HepG2 (cell line): ENCODE measurements around the gene SUSD6. TPM values are rescaled to one million over a fixed set of nuclear protein-coding genes. Genes with fewer than 3 reads are reported as not detected.

ENCODE experiments used
- ATAC-seq: fragments of 200-7000 bp; cut with Tn5 transposase; 3 replicates; pipeline ENCODE4 v1.9.1; 2020; ENCODE audit warnings: mild to moderate bottlenecking, moderate library complexity
- BruUV-seq: library from RNA; stranded (reverse); fragments of 400-500 nt; replicated peaks from 2 replicates; lab custom pipeline; 2021; lab: Mats Ljungman, UMichigan
- CTCF ChIA-PET: fragments of 300-600 bp; formaldehyde crosslinking; extraction: SDS; loops from one replicate; lab custom pipeline; 2021; ENCODE audit warnings: low total read pairs, inconsistent platforms, low intra/inter-chr PET ratio; lab: Yijun Ruan, JAX
- POLR2A ChIA-PET: fragments of 350-600 bp; sonication (Branson Sonifier 250); formaldehyde crosslinking; loops from one replicate; lab custom pipeline; 2020; ENCODE audit warnings: antibody characterized with exemption, inconsistent platforms; lab: Yijun Ruan, JAX
- DNase-seq: peaks from one replicate; pipeline ENCODE4 v3.0.0-alpha.2; 2015; ENCODE audit warnings: low spot score
- FAIRE-seq: peaks from 3 replicates; lab custom pipeline; 2011; peaks lifted over from hg19 to GRCh38; lab: Jason Lieb, UNC
- H2AFZ ChIP-seq: one replicate; pipeline ENCODE4 v1.6.1; 2011; ENCODE audit warnings: low read length, inconsistent platforms
- H3K27ac ChIP-seq: fragments of 300-600 bp; 3 replicates; pipeline ENCODE4 v1.8.0; 2011; ENCODE audit warnings: mixed run types, mild to moderate bottlenecking, mixed read lengths, low read length, inconsistent platforms; ENCODE audit not compliant: insufficient read depth; ENCODE audit errors: extremely low read length
- H3K27me3 ChIP-seq, 2 experiments: fragments of 200-600 bp in 1 of 2; 2 replicates in 1 of 2; 3 replicates in 1 of 2; pipeline versions ENCODE4 v1.6.0 to v1.8.0; 2011; ENCODE audit warnings: low read length in 2 of 2, mild to moderate bottlenecking in 2 of 2, moderate library complexity in 2 of 2, inconsistent platforms in 1 of 2; ENCODE audit not compliant: insufficient read depth in 2 of 2, control insufficient read depth in 1 of 2
- H3K36me3 ChIP-seq, 2 experiments: fragments of 200-600 bp in 1 of 2; replicated peaks in 1 of 2; 2 replicates in 1 of 2; 3 replicates in 1 of 2; pipeline versions ENCODE4 v1.5.1 to v1.8.0; 2011; ENCODE audit warnings: low read length in 2 of 2, inconsistent platforms in 1 of 2; ENCODE audit not compliant: insufficient read depth in 2 of 2, control insufficient read depth in 1 of 2
- H3K4me1 ChIP-seq: 2 replicates; pipeline ENCODE4 v1.5.1; 2012; ENCODE audit warnings: low read length, inconsistent platforms; ENCODE audit not compliant: insufficient read depth
- H3K4me2 ChIP-seq: 2 replicates; pipeline ENCODE4 v1.6.0; 2011; ENCODE audit warnings: low read depth, low read length, inconsistent platforms
- H3K4me3 ChIP-seq, 3 experiments: fragments of 200-600 bp in 1 of 3; sonication (generic), shearing (Covaris generic) in 1 of 3; replicated peaks in 1 of 3; 2 replicates each; pipeline ENCODE4 v1.5.1; 2011 to 2016; ENCODE audit warnings: low read length in 3 of 3, inconsistent platforms in 2 of 3, low read depth in 2 of 3, mild to moderate bottlenecking in 2 of 3, control low read depth in 1 of 3, mixed read lengths in 1 of 3; ENCODE audit not compliant: insufficient read depth in 1 of 3
- H3K79me2 ChIP-seq: one replicate; pipeline ENCODE4 v1.6.1; 2011; ENCODE audit warnings: low read length, inconsistent platforms; ENCODE audit not compliant: insufficient read depth
- H3K9ac ChIP-seq: 2 replicates; pipeline ENCODE4 v1.6.0; 2011; ENCODE audit warnings: mild to moderate bottlenecking, low read depth, low read length, inconsistent platforms; ENCODE audit not compliant: insufficient read depth
- H3K9me3 ChIP-seq: 2 replicates; pipeline ENCODE4 v1.5.1; 2012; ENCODE audit warnings: mild to moderate bottlenecking, low read length
- H4K20me1 ChIP-seq: 2 replicates; pipeline ENCODE4 v1.6.0; 2011; ENCODE audit warnings: inconsistent platforms, mild to moderate bottlenecking, low read length, moderate library complexity; ENCODE audit not compliant: insufficient read depth
- BRD4 ChIP-seq: sonication (generic); formaldehyde crosslinking; IDR thresholded peaks from 2 replicates; pipeline ENCODE4 v1.4.0; 2020; ENCODE audit warnings: missing genetic modification reagents
- ESRRA ChIP-seq: sonication (generic); formaldehyde crosslinking; IDR thresholded peaks from 2 replicates; pipeline ENCODE4 v1.5.1; 2020; ENCODE audit warnings: mild to moderate bottlenecking, low read depth, missing genetic modification reagents
- FOXK1 ChIP-seq: sonication (generic); formaldehyde crosslinking; IDR thresholded peaks from 2 replicates; pipeline ENCODE4 v1.4.0; 2020; ENCODE audit warnings: low read depth, missing genetic modification reagents, borderline replicate concordance
- HOXD1 ChIP-seq: sonication (generic); formaldehyde crosslinking; IDR thresholded peaks from 2 replicates; pipeline ENCODE4 v1.5.0; 2020; ENCODE audit warnings: missing genetic modification reagents
- KLF6 ChIP-seq: IDR thresholded peaks from 2 replicates; pipeline ENCODE4 v1.8.0; 2016; ENCODE audit warnings: missing biosample characterization, missing genetic modification reagents
- MAZ ChIP-seq, 2 experiments: sonication (generic) in 1 of 2; formaldehyde crosslinking in 1 of 2; IDR thresholded peaks; 2 replicates each; pipeline versions ENCODE4 v1.5.0 to v1.6.1; 2012 to 2020; ENCODE audit warnings: low read depth in 2 of 2, mild to moderate bottlenecking in 2 of 2, borderline replicate concordance in 1 of 2, improper control_type of control experiment in 1 of 2, low read length in 1 of 2, missing genetic modification reagents in 1 of 2, moderate library complexity in 1 of 2
- MTA1 ChIP-seq: sonication (generic); formaldehyde crosslinking; IDR thresholded peaks from 2 replicates; pipeline ENCODE4 v1.4.0; 2020; ENCODE audit warnings: missing genetic modification reagents, mild to moderate bottlenecking, borderline replicate concordance
- PHF8 ChIP-seq: sonication (generic); formaldehyde crosslinking; IDR thresholded peaks from 2 replicates; pipeline ENCODE4 v1.5.0; 2020; ENCODE audit warnings: missing genetic modification reagents
- RFX1 ChIP-seq: fragments of 450-650 bp; IDR thresholded peaks from 2 replicates; pipeline ENCODE4 v1.6.1; 2017
- SKI ChIP-seq: fragments of 450-650 bp; IDR thresholded peaks from one replicate; pipeline ENCODE4 v1.6.1; 2018; ENCODE audit warnings: mild to moderate bottlenecking; ENCODE audit not compliant: partially characterized antibody
- ZFP1 ChIP-seq: IDR thresholded peaks from 2 replicates; pipeline ENCODE4 v1.6.1; 2016
- ZNF124 ChIP-seq: sonication (generic); formaldehyde crosslinking; IDR thresholded peaks from 2 replicates; pipeline ENCODE4 v1.4.0; 2020; ENCODE audit warnings: missing genetic modification reagents
- ZNF24 ChIP-seq: fragments of 450-650 bp; IDR thresholded peaks from 2 replicates; pipeline ENCODE4 v1.6.1; 2017; ENCODE audit warnings: antibody characterized with exemption, mild to moderate bottlenecking
- ZNF543 ChIP-seq: sonication (generic); formaldehyde crosslinking; IDR thresholded peaks from 2 replicates; pipeline ENCODE4 v1.4.0; 2020; ENCODE audit warnings: mild to moderate bottlenecking, missing genetic modification reagents
- ZNF549 ChIP-seq: sonication (generic); formaldehyde crosslinking; IDR thresholded peaks from 2 replicates; pipeline ENCODE4 v1.5.0; 2020; ENCODE audit warnings: missing genetic modification reagents
- ZNF556 ChIP-seq: sonication (generic); formaldehyde crosslinking; IDR thresholded peaks from 2 replicates; pipeline ENCODE4 v1.4.0; 2020; ENCODE audit warnings: mild to moderate bottlenecking, missing genetic modification reagents, borderline replicate concordance
- ZNF790 ChIP-seq: sonication (generic); formaldehyde crosslinking; IDR thresholded peaks from 2 replicates; pipeline ENCODE4 v1.8.0; 2022; ENCODE audit warnings: missing genetic modification reagents, mild to moderate bottlenecking, borderline replicate concordance
- ZNF792 ChIP-seq: IDR thresholded peaks from 2 replicates; pipeline ENCODE4 v1.6.1; 2016
- WGBS: methylation state at CpG from one replicate; pipeline ENCODE4 v1.1.6; 2017; ENCODE audit warnings: low lambda C conversion rate; 5-methylcytosine and 5-hydroxymethylcytosine counted together
- in situ Hi-C: cut with HindIII; loops from 2 replicates; pipeline ENCODE4 v1.10.0; 2017; ENCODE audit warnings: low pct_unique_long_range_greater_than_20kb; ENCODE audit not compliant: extremely low pct_ligation_motif_present
- intact Hi-C: fragments of 100-400 bp; cut with micrococcal nuclease; formaldehyde crosslinking; loops from one replicate; pipeline ENCODE4 v1.10.0; 2022; ENCODE audit not compliant: unreplicated experiment
- polyA plus RNA-seq, 8 experiments: library from polyadenylated mRNA; depleted of rRNA in 3 of 8; stranded (reverse) in 7 of 8; unstranded in 1 of 8; fragments of >200 nt; fragmentation: Illumina TruSeq in 4 of 8; extraction: Trizol in 4 of 8; gene quantifications; 2 replicates each; pipeline versions ENCODE4 v1.2.1 to v1.2.3, GENCODE V29; 2011 to 2016; ENCODE audit warnings: low read depth in 4 of 8, missing spikeins in 1 of 8, mixed read lengths in 1 of 8; ENCODE audit not compliant: insufficient read depth in 1 of 8
- total RNA-seq, 5 experiments: library from RNA; depleted of rRNA; stranded (reverse); fragments of >200 nt; fragmentation: Illumina TruSeq; extraction: Trizol; gene quantifications; 2 replicates each; pipeline ENCODE4 v1.2.3, GENCODE V29; 2016; ENCODE audit warnings: low read depth in 1 of 5
- TF ChIP-seq, protein P1 (sequence below): sonication (generic); formaldehyde crosslinking; IDR thresholded peaks from 2 replicates; pipeline ENCODE4 v1.8.1; 2022; ENCODE audit warnings: mild to moderate bottlenecking, missing genetic modification reagents
- TF ChIP-seq, protein P2 (sequence below): IDR thresholded peaks from 2 replicates; pipeline ENCODE4 v1.6.1; 2016; ENCODE audit warnings: control low read depth
- TF ChIP-seq, protein P3 (sequence below): sonication (generic); formaldehyde crosslinking; IDR thresholded peaks from 2 replicates; pipeline ENCODE4 v1.4.0; 2020; ENCODE audit warnings: missing genetic modification reagents

The SUSD6 gene
- total and polyA plus RNA-seq, 2 of the 13 experiments (the other 11 are each of a cell fraction or from before 2014, with no cell fraction given): 7.2 to 7.4 TPM

DNA sequence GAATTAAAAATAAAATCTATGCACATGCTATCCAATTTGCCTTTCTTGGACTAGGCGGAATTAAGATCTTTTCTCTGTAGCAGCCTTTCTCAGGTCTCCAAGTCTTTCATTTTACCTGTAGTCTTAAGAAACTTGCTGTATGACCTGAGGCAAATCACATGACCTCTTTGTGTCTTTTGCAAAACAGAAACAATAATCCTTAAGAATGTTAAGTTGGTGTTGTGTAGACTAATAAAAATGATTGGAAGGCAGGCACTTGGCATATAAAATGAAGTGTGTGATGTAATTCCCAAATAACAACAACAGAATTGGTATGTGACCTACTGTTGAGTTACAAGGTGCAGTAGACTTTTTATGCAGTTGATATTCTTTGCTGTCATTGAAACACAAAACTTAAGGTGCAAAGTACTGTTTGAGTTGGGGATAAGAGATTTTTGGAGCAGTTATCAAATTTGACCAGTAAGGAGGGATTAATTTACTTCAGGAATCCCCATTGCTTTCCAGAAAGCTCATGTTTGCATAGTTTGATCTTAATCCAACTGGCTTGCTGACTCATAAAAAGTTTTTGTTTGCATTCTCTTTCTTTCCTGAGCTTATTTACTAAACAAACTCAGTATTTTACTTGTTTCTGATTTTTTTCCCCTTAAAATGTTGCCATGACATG is 51.4 kb downstream of the SUSD6 start (continued):
- TF ChIP-seq MTA1 (CRISPR knock-in tag) (no peak), BRD4 (no peak), ZNF549 (CRISPR knock-in tag) (no peak), ZNF790 (CRISPR knock-in tag) (no peak), ZNF792 (CRISPR knock-in tag) (no peak), ZNF556 (CRISPR knock-in tag) (no peak), ESRRA (CRISPR knock-in tag) (no peak), ZFP1 (no peak), ZNF543 (CRISPR knock-in tag) (no peak)
- TF ChIP-seq, protein P1, sequence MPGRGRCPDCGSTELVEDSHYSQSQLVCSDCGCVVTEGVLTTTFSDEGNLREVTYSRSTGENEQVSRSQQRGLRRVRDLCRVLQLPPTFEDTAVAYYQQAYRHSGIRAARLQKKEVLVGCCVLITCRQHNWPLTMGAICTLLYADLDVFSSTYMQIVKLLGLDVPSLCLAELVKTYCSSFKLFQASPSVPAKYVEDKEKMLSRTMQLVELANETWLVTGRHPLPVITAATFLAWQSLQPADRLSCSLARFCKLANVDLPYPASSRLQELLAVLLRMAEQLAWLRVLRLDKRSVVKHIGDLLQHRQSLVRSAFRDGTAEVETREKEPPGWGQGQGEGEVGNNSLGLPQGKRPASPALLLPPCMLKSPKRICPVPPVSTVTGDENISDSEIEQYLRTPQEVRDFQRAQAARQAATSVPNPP (CRISPR knock-in tag): no peak

DNA sequence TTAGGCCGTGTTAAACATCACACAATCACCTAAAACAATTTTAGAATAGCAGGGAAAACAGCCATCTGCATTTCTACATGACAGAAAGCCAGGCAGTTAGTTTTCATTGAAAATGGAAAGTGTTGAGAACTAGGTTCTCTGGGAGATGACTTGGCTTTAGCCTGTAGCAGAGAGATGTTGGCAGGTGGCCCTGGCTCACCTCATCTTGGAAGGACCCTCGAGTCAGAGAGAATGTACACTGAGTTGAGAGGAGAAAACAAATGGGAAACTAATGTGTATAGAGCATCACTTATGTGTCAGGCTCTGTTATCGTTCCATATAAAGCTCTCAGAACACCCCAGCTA is 51.9 kb downstream of the SUSD6 start:
- Histone ChIP-seq H2AFZ (no peak overlapping the region), H4K20me1 (no peaks in the 10 kb centered on the region), H3K4me1 (peaks cover 81% of the 10 kb centered on the region), H3K9me3 (no peaks in the 10 kb centered on the region), H3K79me2 (peaks cover 5% of the 10 kb centered on the region), H3K27me3 (no peaks in the 10 kb centered on the region), H3K4me2 (no peak overlapping the region), H3K27ac (peak overlapping the region; percentile 36), H3K36me3 (no peaks in the 10 kb centered on the region; a peak in 1 of 5 replicates), H3K9ac (no peak overlapping the region), H3K4me3 (no peak overlapping the region)
- 72% methylated on average over 3 of the region's 3 CpGs for WGBS
- in situ Hi-C loops: no loop called here
- DNase-seq (no peak), FAIRE-seq (no peak), ATAC-seq (no peak)
- CTCF ChIA-PET: no interaction called here
- BruUV-seq: no TSS peak
- POLR2A ChIA-PET: interaction anchor here (1.8 kb wide), 1 partner anchor 15 kb away, joined by 5 read pairs; no protein-coding TSS in a partner anchor
- intact Hi-C loops: no loop called here
- TF ChIP-seq HOXD1 (CRISPR knock-in tag) (no peak), SKI (no peak), KLF6 (CRISPR knock-in tag) (no peak), MAZ (IDR thresholded peaks at IDR 0.05; ENCODE audit: borderline replicate concordance, low read depth, low read length) (no peak), MAZ (CRISPR knock-in tag; IDR thresholded peaks at IDR 0.05; ENCODE audit: low read depth) (no peak), ZNF543 (CRISPR knock-in tag) (no peak), PHF8 (no peak), RFX1 (no peak), ZNF124 (CRISPR knock-in tag) (no peak), FOXK1 (CRISPR knock-in tag) (no peak), ZNF24 (no peak)
- TF ChIP-seq, protein P2, sequence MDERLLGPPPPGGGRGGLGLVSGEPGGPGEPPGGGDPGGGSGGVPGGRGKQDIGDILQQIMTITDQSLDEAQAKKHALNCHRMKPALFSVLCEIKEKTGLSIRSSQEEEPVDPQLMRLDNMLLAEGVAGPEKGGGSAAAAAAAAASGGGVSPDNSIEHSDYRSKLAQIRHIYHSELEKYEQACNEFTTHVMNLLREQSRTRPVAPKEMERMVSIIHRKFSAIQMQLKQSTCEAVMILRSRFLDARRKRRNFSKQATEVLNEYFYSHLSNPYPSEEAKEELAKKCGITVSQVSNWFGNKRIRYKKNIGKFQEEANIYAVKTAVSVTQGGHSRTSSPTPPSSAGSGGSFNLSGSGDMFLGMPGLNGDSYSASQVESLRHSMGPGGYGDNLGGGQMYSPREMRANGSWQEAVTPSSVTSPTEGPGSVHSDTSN (CRISPR knock-in tag): no peak
- TF ChIP-seq, protein P3, sequence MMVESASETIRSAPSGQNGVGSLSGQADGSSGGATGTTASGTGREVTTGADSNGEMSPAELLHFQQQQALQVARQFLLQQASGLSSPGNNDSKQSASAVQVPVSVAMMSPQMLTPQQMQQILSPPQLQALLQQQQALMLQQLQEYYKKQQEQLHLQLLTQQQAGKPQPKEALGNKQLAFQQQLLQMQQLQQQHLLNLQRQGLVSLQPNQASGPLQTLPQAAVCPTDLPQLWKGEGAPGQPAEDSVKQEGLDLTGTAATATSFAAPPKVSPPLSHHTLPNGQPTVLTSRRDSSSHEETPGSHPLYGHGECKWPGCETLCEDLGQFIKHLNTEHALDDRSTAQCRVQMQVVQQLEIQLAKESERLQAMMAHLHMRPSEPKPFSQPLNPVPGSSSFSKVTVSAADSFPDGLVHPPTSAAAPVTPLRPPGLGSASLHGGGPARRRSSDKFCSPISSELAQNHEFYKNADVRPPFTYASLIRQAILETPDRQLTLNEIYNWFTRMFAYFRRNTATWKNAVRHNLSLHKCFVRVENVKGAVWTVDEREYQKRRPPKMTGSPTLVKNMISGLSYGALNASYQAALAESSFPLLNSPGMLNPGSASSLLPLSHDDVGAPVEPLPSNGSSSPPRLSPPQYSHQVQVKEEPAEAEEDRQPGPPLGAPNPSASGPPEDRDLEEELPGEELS (CRISPR knock-in tag): no peak
